ENCODE data around the gene RPL21. TPM values are rescaled to one million over a fixed set of nuclear protein-coding genes. Genes with fewer than 3 reads are reported as not detected.
"Not testable (repeated sequence)": the region's sequence is repeated elsewhere in the genome, so short reads cannot be mapped to it uniquely, and the experiment has no call there.

Gene RPL21
- 587 TPM for polyA plus RNA-seq (2013, experiment 1 of 2; ENCODE audit: insufficient read length)
- polyA plus RNA-seq (2013, experiment 2 of 2; ENCODE audit: insufficient read length) = 639 TPM

GRCh38 chr13:27251166-27252091 lies at the start of gene RPL21:
TSS of gene RPL21 (plus strand) at chr13:27251558. CDS start at chr13:27253777, 2,219 bp downstream.
- DNase-seq = peak; percentile 97

- DNase-seq = no peak
Measured at GRCh38 chr13:27201661-27202060, 49.7 kb upstream of the RPL21 start.

GRCh38 chr13:27203186-27203585 lies 48.2 kb upstream of the RPL21 start:
- no peak for DNase-seq

DNA sequence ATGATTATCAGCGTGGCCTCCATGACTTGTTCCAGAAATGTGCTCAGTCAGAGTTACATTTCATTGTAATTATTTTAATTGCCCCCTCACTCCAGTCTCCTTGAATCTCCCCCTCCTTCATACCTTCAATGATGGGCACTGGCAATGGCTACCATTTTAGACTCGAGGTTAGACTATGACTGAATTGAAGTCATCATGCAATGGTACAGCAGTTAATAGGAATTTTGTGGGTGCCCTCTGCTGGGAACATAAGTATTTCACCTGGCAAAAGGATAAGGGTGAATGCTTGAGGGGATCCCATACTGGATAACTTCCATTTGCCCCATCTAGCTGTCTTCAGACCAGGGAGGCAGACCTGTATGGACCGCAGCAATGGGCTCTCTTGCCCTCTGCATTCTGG lies 47.5 kb upstream of the RPL21 start:
- peak; percentile 7 for DNase-seq

DNA sequence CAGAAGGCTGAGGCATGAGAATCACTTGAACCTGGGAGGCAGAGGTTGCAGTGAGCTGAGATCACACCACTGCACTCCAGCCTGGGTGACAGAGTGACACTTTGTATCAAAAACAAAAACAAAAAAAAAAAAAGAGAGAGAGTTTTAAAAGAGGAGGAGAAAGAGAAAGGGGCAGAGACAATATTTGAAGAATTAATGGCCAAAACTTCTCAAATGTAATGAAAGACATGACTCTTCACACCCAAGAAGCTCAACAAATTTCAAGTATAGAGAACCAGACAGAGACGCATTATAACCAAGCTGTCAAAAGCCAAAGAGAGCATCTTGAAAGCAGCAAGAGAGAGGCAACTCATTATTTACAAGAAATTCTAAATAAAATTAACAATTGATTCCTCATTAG lies 42.8 kb upstream of the RPL21 start:
- DNase-seq = no peak

- DNase-seq = no peak
Measured at GRCh38 chr13:27211271-27211670, 40.1 kb upstream of the RPL21 start.

DNA sequence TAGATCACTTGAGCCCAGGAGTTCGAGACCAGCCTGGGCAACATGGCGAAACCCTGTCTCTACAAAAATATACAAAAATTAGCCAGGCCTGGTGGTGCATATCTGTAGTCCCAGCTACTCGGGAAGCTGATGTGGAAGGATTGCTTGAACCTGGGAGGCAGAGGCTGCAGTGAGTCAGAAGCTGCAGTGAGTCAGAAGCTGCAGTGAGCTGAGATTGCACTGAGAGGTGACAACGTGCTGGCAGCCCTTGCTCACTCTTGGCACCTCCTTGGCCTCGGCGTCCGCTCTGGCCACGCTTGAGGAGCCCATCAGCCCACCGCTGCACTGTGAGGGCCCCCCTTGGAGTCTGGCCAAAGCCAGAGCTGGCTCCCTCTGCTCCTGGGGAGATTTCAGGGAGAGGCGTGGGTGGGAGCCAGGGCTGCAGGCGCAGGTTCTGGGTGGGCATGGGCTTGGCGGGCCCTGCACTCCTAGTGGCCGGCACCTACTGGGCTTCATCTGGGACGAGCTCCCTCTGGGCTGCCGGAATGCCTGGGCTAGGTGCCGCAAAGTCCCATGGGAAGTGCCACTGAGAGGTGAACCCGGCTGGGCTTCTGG lies 39.5 kb upstream of the RPL21 start:
- peak; percentile 50 for DNase-seq

DNA sequence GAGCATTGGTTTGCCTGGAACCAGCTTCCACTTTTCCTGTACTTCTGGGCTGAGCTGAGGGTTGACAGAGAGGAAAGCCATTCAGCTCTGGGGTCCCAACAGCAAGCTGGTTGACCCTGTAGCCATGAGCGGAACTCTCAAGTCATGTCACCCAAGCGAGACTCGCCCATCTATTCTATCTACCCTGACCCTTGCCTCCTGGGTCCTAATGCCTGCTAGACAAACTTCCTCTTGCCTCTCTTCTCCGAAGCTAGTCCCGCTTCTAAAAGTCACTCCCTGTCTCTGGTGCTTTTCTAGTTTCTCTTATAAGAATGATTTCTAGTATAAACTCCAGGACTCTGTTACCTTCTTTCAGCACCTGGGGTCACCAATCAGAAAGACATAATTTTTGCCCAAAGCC lies 38.0 kb upstream of the RPL21 start:
- not testable (repeated sequence) for DNase-seq

GRCh38 chr13:27217791-27218190 lies 33.6 kb upstream of the RPL21 start:
- not testable (repeated sequence) for DNase-seq

DNA sequence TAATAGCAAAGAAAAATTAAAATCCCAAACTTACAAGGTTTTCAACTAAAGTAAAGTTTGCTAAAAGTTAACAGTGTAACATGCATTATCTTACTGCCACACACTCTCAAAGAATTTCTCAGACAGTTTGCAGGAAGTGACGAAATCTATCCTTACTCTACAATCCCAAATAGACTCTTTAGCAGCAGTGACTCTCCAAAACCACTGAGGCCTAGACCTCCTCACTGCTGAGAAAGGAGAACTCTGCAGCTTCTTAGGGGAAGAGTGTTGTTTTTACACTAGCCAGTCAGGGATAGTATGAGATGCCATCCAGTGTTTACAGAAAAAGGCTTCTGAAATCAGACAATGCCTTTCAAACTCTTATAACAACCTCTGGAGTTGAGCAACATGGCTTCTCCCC lies 32.5 kb upstream of the RPL21 start:
- not testable (repeated sequence) for DNase-seq

- no peak for DNase-seq
Measured at GRCh38 chr13:27219611-27220010, 31.7 kb upstream of the RPL21 start.

- DNase-seq = not testable (repeated sequence)
Measured at GRCh38 chr13:27222100-27222499, 29.3 kb upstream of the RPL21 start.

GRCh38 chr13:27226991-27227390 lies 24.4 kb upstream of the RPL21 start:
- DNase-seq = no peak

DNA sequence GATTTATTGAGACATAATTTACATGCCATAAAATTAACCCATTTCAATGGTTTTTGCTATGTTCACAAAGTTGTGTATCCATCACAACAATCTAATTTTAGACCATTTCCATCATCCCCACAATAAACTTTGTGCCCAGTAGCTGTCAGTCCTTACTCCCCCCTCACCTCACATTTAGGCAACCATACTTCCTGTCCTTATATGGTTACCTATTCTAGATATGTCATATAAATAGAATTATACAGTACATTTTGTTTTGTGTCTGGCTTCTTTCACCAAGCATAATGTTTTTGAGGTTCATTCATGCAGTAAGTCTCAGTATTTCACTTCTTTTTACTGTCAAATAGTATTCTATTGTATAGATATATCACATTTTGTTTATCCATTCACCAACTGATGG lies 23.2 kb upstream of the RPL21 start:
- DNase-seq = no peak

- DNase-seq = no peak
Measured at GRCh38 chr13:27229642-27230041, 21.7 kb upstream of the RPL21 start.

DNA sequence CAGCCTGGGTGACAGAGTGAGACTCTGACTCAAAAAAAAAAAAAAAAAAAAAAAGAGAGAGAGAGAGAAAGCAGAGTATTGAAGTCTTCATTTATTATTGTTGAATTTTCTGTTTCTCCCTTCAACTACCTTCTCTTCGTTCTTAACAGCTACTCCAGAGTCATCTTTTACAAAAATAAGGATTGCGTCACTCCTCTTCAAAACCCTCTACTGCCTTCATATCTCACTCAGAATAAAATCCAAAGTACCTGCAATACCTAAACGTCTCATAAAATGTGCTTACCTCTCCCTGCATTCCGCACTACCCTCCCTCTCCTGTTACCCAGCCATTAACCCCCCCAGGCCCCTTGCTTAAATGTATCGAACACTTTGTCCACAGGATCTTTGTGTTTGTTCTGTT lies 17.4 kb upstream of the RPL21 start:
- no peak for DNase-seq

GRCh38 chr13:27236478-27236877 lies 14.9 kb upstream of the RPL21 start:
- no peak for DNase-seq

GRCh38 chr13:27242702-27243101 lies 8.7 kb upstream of the RPL21 start:
- no peak for DNase-seq

GRCh38 chr13:27245610-27246009 lies 5.7 kb upstream of the RPL21 start:
- DNase-seq = no peak

- DNase-seq = no peak
Measured at GRCh38 chr13:27250833-27251165, 559 bp upstream of the RPL21 start.

GRCh38 chr13:27252467-27252866 lies 1.1 kb downstream of the RPL21 start:
- no peak for DNase-seq

GRCh38 chr13:27257233-27257568 lies 5.8 kb downstream of the RPL21 start:
- DNase-seq = no peak

GRCh38 chr13:27257648-27258253 lies 6.4 kb downstream of the RPL21 start:
- DNase-seq = no peak
